ENCODE results near the gene GABRD. TPM values are rescaled to one million over a fixed set of nuclear protein-coding genes. Genes with fewer than 3 reads are reported as not detected.
A peak's percentile ranks its signal among the peaks of the same experiment; 100 is the strongest.

GABRD gene
- total and polyA plus RNA-seq, 4 donors = 0.41 to 6.8 (median 1.8) TPM

GRCh38 chr1:2047749-2048729, 28.9 kb downstream of the GABRD start:
- Histone ChIP-seq H3K27me3 (ENCODE audit: control insufficient read depth in 3 of 3, insufficient read depth in 3 of 3, low read length in 2 of 3) (peaks cover 0 to 9% (median 8%) of the 10 kb centered on the region in 3 donors), H3K9me3 (ENCODE audit: control insufficient read depth in 4 of 4, insufficient read depth in 3 of 4, low read length in 3 of 4) (no peaks in the 10 kb centered on the region), H3K4me1 (ENCODE audit: control insufficient read depth in 5 of 5, insufficient read depth in 5 of 5, low read length in 5 of 5) (peaks cover 0 to 24% (median 9%) of the 10 kb centered on the region in 5 donors), H3K4me3 (no peak overlapping the region), H3K27ac (ENCODE audit: low read depth in 1 of 2, low read length in 1 of 2) (no peak overlapping the region), H3K36me3 (ENCODE audit: control insufficient read depth in 4 of 4, insufficient read depth in 4 of 4, low read length in 4 of 4) (no peaks in the 10 kb centered on the region), H3K9ac (ENCODE audit: insufficient read depth in 1 of 2, low read length in 2 of 2) (no peak overlapping the region)
- 70 to 76% methylated on average over 23 to 25 of the region's 25 CpGs for WGBS, 2 donors
- ATAC-seq (ENCODE audit: insufficient read depth, low FRiP score) (no peak), DNase-seq (no peak)
- no peak for TF ChIP-seq CTCF (IDR thresholded peaks at IDR 0.05; ENCODE audit: control extremely low read depth, extremely low read depth)

GRCh38 chr1:2049225-2049717, 30.1 kb downstream of the GABRD start:
- H3K9ac ChIP-seq (ENCODE audit: insufficient read depth in 1 of 2, low read length in 2 of 2) = no peak overlapping the region

GRCh38 chr1:2049718-2050431, 30.7 kb downstream of the GABRD start, which contains the start of gene PRKCZ:
PRKCZ (plus strand) TSS chr1:2050411; CDS start chr1:2050631, 220 bp downstream.
- Histone ChIP-seq H3K27me3 (ENCODE audit: control insufficient read depth in 3 of 3, insufficient read depth in 3 of 3, low read length in 2 of 3) (peaks cover 0 to 9% (median 8%) of the 10 kb centered on the region in 3 donors), H3K9ac (ENCODE audit: insufficient read depth in 1 of 2, low read length in 2 of 2) (peak within 1 kb of the TSS in 1 of 2 donors; percentile 37), H3K4me3 (peak within 1 kb of the TSS; percentile 60), H3K4me1 (ENCODE audit: control insufficient read depth in 5 of 5, insufficient read depth in 5 of 5, low read length in 5 of 5) (peaks cover 0 to 31% (median 9%) of the 10 kb centered on the region in 5 donors), H3K36me3 (ENCODE audit: control insufficient read depth in 4 of 4, insufficient read depth in 4 of 4, low read length in 4 of 4) (no peaks in the 10 kb centered on the region), H3K9me3 (ENCODE audit: control insufficient read depth in 4 of 4, insufficient read depth in 3 of 4, low read length in 3 of 4) (no peaks in the 10 kb centered on the region), H3K27ac (ENCODE audit: low read depth in 1 of 2, low read length in 1 of 2) (peak within 1 kb of the TSS in 1 of 2 donors; percentile 89)
- no peak for TF ChIP-seq CTCF (IDR thresholded peaks at IDR 0.05; ENCODE audit: control extremely low read depth, extremely low read depth)
- WGBS, 2 donors = 1 to 2% methylated on average over 63 to 83 of the region's 83 CpGs
- peak; percentile 62 to 85 (median 83) for DNase-seq
- ATAC-seq (ENCODE audit: insufficient read depth, low FRiP score) = peak; percentile 85

More at GRCh38 chr1:2049225-2049717, 30.1 kb downstream of the GABRD start:
- H3K4me3 ChIP-seq = no peak overlapping the region
- no peak for TF ChIP-seq CTCF (IDR thresholded peaks at IDR 0.05; ENCODE audit: control extremely low read depth, extremely low read depth)
- peak overlapping the region in 1 of 2 donors; percentile 78 for H3K27ac ChIP-seq (ENCODE audit: low read depth in 1 of 2, low read length in 1 of 2)
- peaks cover 0 to 9% (median 8%) of the 10 kb centered on the region in 3 donors for H3K27me3 ChIP-seq (ENCODE audit: control insufficient read depth in 3 of 3, insufficient read depth in 3 of 3, low read length in 2 of 3)
- 31 to 39% methylated on average over 14 of the region's 14 CpGs for WGBS, 2 donors
- DNase-seq = peak; percentile 22 to 56 (median 26)
- ATAC-seq (ENCODE audit: insufficient read depth, low FRiP score) = peak; percentile 9
- no peaks in the 10 kb centered on the region for H3K9me3 ChIP-seq (ENCODE audit: control insufficient read depth in 4 of 4, insufficient read depth in 3 of 4, low read length in 3 of 4)
- no peaks in the 10 kb centered on the region for H3K36me3 ChIP-seq (ENCODE audit: control insufficient read depth in 4 of 4, insufficient read depth in 4 of 4, low read length in 4 of 4)
- peaks cover 0 to 32% (median 9%) of the 10 kb centered on the region in 5 donors for H3K4me1 ChIP-seq (ENCODE audit: control insufficient read depth in 5 of 5, insufficient read depth in 5 of 5, low read length in 5 of 5)

All from lung (tissue), 12 donors.